GM18499 (cell line): Measurements from ENCODE around the gene RAD51B.
"Not testable (repeated sequence)": the region's sequence is repeated elsewhere in the genome, so short reads cannot be mapped to it uniquely, and the experiment has no call there.

Experiments
- ATAC-seq: cut with Tn5 transposase; IDR thresholded peaks from one replicate; pipeline ENCODE4 v1.9.1; 2021; ENCODE audit warnings: moderate number of reproducible peaks; ENCODE audit not compliant: insufficient read depth, unreplicated experiment

The RAD51B gene

DNA sequence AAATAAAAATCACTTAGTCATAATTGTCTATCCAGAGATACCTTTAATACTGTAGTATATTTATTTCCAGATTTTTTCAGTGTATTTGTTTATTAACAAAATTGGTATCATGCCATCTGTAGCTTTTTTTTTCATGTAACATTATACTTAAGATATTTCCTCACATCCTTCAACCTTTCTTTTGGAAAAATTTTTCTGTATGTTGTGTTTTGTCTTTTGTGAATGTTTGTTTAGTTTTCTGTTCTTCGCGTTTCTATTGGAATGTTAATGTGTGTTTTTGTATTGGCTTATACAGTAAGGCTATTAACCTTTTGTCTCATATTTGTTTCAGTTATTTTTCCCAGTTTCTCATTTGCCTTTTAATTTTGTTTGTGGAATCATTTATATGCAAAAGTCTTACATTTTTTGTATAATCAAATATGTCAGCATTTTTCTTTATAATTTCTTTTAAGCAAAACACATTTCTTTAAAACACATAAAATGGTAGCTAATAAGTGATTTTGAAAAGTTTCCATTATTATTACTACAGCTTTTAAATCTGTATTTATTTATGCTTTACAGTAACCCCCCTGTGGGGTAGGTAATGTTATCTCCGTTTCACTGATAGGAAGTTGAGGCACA is 433.7 kb downstream of the RAD51B start:
- ATAC-seq = no peak

DNA sequence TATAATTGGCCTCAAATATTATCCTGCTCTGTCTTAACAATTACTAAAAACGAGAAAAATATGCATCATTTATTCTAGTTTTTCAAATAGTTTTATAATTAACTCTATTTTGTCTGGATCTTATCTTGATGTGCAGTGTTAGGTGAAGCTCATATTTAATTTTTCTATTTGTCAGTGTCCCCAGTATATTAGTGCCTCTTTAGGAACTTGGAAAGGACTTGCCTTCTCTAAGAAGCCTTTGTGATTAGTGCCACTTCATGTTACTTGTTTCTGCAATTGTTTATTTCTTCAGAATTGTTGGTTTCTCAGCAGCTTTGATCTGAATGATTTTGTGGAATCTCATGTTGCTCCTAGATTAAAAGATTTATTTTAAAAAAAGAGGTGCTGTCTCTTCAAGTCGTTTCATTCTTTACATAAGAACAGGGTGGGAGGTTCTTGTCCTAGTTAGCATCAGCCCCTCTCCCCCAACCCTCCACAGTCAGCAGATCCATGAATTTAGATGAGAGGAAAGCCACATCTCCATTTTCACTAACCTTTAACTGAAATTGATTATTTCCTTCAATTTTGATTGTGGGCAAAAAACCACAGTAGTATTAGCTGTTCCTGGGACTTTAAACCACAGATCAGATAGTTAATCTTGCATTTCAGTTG is 434.4 kb downstream of the RAD51B start:
- ATAC-seq = no peak

DNA sequence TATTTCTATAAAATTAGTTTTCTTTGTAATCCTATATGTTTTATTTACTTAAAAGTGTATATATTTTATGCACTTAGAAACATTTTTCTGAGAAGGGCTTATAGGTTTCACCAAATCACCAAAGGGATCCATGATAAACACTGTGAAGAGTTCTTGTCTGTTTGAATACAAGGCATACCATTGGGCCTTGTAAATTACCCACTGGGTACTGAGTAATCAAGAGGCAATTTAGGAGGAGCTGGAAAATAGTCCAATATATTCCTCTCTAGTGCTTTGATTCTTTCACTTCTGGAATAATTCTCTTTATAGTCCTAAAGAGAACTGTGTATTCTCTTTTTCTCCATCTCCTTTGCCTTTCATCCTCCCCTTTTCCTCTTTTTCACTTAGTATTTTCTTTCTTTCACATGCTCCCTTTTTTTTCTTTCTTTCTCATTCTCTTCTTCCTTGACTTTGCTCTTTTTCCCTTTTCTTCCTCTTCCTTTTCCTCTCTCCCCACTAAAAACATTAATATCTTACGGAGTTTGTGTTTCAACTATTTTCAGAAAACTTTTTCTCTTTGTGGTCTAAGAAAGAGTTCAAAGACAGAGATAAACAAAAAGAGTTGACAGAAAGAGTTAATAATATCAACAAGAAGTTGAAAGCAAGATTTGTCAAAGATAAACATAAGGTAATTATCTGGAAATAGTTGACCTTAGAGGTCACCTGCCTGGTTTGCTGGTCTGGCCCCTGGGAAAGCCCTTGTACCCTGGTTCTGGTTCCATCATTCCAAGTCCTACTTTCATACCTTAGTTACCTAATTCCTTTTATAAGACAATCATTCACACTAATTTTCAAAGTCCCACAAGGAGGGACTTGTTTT is 435.3 kb downstream of the RAD51B start:
- no peak for ATAC-seq

DNA sequence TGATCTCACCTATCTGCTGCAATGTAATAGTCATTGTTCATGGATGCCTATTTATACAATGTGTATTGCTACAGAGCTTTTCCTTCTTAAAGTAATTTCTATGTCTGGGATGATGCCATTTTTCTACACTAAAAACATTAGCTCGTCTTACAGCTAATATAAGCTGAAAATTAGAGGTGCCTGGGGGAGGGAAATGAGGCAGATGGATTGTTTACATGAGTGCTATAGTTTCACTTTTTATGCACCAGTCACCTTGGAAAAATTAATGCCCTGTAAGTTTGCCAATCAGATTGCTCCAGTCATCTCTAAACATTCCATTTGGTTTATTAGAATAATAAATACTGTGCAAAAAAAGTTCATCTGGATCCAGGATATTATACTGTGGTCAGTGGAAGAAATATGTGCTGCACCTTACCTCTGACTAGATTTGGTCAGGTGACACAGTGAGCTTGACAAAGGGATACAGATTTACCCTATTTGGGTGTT is 436.2 kb downstream of the RAD51B start:
- no peak for ATAC-seq

- no peak for ATAC-seq
Observed at GRCh38 chr14:68257969-68258368, 438.4 kb downstream of the RAD51B start.

DNA sequence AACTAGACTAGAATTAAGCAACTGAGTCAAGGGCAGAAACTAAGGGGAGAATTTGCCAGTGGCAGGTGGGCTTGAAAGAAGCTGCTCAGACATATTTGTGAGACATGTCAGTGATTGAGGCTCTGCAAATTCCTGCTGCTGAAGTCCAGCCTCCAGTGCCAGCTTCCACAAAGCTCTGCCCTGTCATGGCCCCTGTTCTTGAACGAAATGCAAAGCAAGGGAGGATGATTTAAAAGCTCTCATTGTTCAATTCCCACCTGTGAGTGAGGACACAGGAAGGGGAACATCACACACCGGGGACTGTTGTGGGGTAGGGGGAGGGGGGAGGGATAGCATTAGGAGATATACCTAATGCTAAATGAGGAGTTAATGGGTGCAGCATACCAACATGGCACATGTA is 439.4 kb downstream of the RAD51B start:
- not testable (repeated sequence) for ATAC-seq

DNA sequence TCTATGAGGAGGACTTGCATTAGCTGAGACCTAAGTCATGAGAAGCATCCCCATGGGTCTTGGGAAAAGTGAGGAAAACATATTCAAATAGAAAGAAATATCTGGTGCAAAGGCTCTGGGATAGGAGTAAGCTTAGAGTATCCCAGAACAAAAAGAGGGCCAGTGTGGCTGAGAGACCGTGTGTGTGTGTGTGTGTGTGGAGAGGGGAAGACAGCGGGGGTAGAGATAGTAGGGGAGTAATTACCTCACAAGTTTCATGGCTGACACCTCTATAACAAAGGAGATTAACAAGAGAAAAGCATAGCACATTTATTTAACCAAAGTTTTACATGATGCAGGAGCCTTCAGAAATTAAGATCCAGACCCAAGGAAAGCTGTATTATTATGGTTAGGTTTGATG is 440.5 kb downstream of the RAD51B start:
- no peak for ATAC-seq

- ATAC-seq = no peak
Observed at GRCh38 chr14:68261092-68261842, 441.7 kb downstream of the RAD51B start.

DNA sequence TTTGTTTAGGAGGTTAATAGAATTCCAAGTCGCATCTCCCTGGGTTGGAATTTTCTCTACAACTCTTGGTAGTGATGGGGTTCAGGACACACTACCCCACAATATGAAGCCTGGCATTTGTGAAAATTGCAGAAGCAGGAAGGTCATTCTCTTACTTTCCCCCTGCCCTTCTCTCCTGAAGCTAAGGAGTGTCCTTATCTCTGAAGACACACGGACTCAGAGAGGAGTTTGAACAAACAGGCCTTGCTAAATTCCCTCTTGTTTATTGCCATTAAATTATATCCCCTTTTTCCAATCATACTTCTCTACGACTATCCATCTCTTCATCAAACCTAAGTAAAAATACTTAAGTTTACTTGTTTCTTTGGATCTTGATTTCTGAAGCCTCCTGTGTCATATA is 443.0 kb downstream of the RAD51B start:
- ATAC-seq = no peak

DNA sequence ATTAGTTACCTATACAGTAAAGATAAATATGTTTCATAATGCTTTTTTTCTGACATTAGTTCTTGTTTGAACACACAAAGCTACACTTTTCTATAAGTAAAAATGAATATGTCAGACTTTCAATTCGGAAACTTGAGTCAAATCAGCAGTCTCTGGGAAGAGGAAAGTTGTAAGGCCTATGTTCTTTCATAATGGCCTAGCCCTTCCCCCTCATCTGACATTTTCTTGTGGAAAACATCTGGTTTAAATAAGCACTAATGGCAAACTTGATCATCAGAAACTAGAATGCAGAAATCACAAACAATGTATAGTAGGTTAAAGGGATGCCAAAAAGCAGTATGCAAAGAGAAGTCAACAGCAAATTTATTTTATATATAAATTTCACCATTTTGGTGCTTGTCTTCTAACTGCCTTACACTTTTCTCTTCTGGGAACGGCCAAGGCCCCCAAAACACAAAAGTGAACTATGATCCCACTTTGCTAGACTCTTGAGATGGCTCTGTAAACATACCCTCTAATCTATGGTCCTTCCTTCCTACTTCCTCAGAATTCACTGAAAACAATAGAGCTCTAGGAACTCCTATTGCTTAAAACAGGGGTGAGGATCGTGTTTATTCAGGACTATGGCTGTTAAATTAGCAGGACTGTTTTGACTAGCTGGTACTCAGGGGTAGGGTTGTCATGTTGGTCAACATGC is 444.1 kb downstream of the RAD51B start:
- no peak for ATAC-seq

DNA sequence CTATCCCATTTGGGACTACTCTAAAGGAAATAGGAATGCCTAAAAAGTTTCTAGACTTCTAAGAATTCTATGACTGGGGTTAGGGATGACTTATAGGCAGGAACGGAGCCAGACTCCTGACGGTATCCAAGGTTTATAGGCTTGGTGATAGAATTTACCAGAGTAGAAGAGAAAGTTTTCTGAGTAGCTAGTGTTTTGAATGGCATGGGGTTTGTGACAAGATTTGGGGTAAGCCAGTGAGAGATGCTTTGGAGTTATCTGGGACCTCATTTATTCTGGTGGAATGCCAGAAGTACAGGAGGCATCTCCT is 444.6 kb downstream of the RAD51B start:
- ATAC-seq = no peak

GRCh38 chr14:68266998-68267397 is 447.4 kb downstream of the RAD51B start:
- ATAC-seq = no peak

DNA sequence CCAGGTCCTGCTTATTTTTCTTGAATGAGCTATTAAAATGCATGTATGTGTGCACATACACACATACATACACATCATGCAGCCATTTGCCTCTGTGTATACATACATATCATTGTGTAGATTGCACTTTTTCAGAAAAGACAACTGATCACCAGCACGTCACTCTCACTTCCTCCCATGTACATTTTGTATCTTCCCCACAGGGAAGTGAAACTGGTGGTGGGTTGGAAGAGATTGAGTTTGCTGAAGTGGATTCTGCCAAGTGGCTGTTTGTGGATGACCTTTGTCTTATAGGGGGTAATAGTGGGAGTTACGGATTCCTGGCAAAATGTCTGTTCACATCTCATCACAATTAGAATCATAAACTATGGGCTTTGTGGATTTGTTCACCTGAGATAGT is 448.6 kb downstream of the RAD51B start:
- ATAC-seq = peak; percentile 46

- no peak for ATAC-seq
Observed at GRCh38 chr14:68268719-68269118, 449.1 kb downstream of the RAD51B start.

- no peak for ATAC-seq
Observed at GRCh38 chr14:68269136-68269927, 449.8 kb downstream of the RAD51B start.

DNA sequence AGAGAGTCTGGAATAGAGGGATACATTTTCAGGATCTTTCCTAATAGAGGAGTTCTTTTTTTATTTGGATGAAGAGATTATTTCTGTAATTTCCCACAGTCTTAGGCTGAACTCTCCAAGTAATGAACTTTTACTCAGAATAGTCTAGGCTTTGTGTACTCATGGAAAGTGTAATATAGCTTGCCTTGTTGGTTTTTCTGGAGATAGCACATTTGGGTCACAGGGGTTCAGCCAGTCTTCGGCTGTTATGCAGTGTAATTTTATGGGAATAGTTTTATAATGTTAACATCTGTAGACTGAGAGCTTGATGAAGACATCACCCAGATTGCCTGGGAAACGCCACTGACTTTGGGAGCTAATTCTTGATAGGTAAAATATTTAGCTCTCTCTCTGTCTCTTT is 450.8 kb downstream of the RAD51B start:
- no peak for ATAC-seq

DNA sequence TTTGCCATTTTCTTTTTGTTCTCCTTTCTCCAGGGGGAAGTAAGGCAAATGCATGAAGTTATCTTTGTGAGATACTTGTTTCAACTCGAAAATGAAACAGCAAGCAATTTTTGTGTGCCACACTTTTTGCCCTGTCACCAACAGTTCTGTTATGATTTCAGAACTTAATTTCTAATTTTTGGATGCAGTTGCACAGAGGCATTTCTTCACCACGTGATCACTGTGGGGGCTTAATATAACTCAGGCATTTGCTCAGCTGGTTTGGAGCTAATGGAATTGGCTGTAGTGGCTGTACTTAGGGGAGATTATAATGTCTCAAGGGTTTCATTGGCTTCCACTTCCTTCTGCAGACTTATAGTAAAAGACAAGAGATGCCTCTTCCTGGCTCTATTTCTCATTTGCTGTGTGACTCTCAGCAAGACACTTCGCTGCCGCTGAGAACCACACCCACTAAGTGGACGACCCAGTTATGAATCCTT is 452.4 kb downstream of the RAD51B start:
- no peak for ATAC-seq

DNA sequence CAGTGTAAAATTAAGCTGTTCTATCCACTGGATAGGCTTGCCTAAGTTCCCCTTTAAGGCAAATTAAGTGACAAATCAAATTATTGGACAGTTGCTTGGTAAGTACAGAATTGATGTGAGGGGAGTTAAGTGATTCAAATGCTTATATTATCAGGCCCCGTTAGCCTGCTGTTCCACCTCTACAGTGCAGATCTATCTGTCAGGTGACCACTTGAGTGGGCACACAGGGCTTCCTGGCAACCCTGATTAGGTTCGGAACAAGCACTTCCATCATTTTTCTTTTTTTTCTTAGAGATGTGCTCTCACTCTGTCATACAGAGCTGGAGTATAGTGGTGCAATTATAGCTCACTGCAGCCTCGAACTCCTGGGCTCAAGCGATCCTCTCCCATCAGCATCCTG is 453.8 kb downstream of the RAD51B start:
- no peak for ATAC-seq

DNA sequence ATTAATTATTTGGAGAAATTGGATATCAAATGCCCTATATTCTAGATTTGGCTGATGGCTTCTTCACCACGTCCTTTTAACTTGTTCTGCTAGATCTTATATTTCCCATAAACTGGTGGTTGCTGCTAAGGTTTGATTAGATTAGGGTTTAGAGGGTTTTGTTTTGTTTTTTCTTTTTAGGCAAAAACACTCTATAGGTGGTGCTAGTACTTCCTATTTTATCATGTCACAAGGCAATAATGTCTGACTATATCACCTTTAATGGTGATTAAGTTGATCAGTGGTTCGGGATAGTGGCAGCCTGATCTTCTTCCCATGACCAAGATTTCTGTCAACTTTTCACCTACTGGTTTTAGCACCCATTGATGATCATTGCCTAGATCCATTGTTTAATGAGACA is 455.1 kb downstream of the RAD51B start:
- no peak for ATAC-seq
